Umbilical cord (tissue), 2 donors: ENCODE results near the gene BRDT. TPM values are rescaled to one million over a fixed set of nuclear protein-coding genes. Genes with fewer than 3 reads are reported as not detected.
"Not testable (repeated sequence)": the region's sequence is repeated elsewhere in the genome, so short reads cannot be mapped to it uniquely, and the experiment has no call there.

Experiments used
- DNase-seq: peaks from one replicate; pipeline ENCODE4 v3.0.0-alpha.2; 2015; ENCODE audit warnings: low spot score
- total RNA-seq: library from RNA; depleted of rRNA; stranded (reverse); fragments of >200 nt; gene quantifications from one replicate; pipeline ENCODE4 v1.2.3, GENCODE V29; 2014; ENCODE audit warnings: low replicate concordance; ENCODE audit not compliant: insufficient read depth

Gene BRDT
- total RNA-seq, 1 donor from 2014 or later, result not detected

DNA sequence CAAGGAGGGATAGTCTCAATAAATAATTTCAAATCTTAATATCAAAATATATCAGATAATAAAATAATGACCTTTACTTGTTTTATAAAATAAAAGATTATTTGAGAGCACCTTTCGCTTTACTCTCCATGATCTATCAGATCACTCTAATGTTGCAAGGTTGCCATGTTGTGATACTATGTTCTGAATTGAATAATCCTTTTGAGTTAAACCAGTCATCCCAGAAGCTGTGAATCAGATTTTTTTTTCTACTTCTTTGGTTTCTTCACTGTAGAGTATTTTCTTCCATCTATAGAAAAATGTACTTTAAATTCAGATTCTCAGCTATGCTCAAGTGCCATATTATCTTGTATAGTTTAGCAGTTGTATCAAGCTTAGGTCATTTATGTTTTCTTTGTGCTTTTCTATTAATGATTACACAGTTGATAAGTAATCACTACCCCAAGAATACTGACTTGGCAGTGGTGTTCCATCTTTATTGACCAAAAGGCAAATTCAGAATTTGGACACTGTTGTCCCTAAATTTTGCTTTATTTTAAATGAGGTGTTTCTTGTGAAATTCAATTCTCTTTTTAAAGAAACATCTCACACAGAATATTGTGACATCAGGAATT lies 32.9 kb downstream of the BRDT start:
- DNase-seq, result no peak

DNA sequence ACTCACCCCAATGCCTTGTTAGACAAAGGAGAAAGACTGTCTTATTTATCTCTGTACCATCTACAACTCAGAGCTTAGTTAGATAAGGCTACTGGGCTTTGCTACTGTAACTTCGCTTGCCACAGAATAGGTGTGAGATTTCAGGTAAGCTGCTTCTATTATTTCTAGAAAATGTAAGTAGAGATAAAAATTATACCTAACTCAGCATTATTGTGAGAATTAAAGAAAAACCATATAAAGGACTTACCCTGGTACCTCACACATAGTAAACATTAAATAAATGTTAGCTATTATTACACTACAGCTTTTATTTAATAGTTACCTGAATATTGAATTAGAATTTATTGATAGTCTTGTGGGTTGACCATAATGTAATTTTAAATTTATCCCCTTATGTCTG lies 44.1 kb downstream of the BRDT start:
- no peak for DNase-seq

DNA sequence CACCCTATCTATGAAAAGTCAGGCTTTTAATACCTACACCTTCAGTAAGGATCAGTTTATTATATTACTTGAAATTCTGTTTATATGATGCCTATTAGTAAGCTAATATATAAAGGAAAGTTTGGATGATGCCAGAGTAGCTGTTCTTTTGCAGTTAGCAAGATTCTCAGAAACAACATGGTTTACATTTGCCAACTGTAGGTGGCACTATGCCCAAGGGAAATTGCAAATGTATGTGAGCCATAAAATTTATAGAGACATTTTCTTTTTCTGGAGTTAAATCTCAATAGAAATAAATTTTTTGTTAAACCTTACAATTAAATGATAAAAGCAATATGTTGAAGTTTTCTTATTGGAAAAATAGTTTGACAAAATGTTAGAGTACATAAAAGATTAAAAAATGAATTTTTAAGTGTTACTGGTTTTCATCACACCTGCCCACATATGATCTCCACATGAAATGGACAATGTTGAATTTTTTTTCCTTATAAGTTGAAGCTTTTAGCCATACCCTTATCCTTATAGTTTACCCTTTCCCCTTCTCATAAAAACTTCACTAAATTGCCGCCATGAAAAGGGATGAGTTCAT lies 48.5 kb downstream of the BRDT start:
- DNase-seq, result peak; percentile 50

DNA sequence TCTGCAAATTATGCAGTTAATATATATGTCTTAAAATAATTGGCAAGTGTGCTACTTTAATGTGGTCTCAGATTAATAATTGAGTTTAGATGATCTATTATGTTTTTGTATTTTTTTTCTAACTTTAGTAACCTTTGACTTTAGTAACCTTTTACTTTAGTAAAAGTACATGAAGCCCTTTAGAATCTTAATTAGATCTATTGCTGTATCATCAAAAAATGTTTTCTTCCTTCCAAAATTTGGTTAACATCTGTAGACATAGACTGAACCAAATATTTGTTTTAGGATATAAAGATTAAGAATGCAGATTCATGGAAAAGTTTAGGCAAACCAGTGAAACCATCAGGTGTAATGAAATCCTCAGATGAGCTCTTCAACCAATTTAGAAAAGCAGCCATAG lies 54.9 kb downstream of the BRDT start:
- no peak for DNase-seq

DNA sequence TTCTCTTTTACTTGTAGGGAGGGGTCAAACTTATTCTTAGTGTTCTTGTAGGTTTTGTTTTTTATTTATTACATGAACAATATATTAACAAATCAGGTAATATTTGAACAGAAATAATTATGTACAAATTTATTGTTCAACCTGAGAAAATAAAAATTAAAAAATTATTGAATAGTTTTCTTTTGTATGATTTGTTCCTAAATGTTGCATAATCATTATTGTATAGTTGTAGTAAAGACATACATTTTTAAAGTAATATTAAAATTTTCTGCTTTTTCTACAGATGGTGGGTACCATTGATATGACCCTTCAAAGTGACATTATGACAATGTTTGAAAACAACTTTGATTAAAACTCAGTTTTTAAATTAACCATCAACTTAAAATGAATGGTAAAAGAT lies 64.7 kb downstream of the BRDT start:
- DNase-seq, result no peak

DNA sequence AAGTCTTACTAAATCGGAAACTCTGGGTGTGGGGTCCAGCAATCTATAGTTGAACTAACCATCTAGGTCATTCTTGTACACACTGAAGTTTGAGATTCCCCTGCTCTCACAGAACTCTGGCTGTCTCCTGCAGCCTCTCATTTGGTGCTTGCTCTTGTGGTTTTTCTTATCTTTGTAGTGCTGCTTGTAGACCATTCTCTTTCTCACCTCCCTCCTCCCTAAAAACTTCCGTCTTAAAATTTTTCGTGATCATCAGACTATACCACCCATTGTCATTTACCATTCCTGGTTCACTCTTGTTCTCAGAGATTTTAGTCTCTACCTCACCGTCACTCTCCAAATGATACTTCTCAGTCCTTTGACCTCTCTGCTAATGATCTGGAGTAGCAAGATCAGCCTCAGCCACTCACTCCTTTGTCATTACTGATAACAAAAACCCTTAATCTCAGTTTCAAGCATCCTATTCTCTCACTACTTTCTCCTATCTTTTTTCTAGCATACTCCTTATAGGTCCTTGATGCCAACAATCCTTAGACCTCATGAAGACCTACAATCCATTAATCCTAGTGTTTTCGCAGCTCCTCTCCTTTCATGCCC lies 67.6 kb downstream of the BRDT start:
- no peak for DNase-seq

DNA sequence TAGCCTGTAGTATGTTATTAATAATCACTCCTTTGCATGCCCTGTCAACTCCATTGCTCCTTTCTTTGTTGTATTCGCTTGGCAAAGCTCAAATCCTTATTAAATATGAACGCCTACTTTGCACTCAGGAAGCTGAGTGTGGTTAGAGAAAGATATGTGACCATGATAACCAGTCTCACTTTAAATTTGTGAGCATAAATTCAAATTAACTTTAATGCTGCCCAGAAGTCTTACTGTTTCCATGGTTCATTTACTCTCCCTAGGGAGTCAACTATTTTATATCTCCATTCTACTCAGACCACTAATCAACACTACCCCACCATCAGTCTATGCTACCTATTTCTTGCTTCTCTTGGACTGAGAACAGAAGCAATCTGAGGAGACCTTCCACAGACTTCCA lies 68.5 kb downstream of the BRDT start:
- DNase-seq, result no peak

DNA sequence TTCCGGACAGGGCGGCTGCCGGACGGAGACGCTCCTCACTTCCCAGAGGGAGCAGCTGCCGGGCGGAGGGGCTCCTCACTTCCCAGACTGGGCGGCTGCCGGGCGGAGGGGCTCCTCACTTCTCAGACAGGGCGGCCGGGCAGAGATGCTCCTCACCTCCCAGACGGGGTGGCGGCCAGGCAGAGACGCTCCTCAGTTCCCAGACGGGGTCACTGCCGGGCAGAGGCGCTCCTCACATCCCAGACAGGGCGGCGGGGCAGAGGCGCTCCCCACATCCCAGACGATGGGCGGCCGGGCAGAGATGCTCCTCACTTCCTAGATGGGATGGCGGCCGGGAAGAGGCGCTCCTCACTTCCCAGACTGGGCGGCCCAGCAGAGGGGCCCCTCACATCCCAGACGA lies 76.8 kb downstream of the BRDT start:
- not testable (repeated sequence) for DNase-seq

DNA sequence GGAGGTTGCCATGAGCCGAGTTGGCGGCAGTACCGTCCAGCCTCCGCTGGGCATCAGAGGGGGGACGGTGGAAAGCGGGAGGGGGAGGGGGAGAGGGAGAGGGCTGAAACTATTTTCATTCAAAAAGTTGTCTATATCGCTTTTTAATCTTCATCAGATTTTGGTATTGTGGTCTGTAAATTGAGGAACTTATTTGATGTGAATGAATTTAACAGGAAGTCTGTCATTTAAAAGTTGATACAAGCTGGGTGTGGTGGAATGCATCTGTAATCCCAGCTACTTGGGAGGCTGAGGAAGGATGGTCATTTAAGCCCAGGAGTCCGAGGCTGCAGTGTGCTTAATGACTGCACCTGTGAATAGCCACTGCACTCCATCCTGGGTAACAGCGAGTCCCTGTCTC lies 77.6 kb downstream of the BRDT start:
- no peak for DNase-seq

DNA sequence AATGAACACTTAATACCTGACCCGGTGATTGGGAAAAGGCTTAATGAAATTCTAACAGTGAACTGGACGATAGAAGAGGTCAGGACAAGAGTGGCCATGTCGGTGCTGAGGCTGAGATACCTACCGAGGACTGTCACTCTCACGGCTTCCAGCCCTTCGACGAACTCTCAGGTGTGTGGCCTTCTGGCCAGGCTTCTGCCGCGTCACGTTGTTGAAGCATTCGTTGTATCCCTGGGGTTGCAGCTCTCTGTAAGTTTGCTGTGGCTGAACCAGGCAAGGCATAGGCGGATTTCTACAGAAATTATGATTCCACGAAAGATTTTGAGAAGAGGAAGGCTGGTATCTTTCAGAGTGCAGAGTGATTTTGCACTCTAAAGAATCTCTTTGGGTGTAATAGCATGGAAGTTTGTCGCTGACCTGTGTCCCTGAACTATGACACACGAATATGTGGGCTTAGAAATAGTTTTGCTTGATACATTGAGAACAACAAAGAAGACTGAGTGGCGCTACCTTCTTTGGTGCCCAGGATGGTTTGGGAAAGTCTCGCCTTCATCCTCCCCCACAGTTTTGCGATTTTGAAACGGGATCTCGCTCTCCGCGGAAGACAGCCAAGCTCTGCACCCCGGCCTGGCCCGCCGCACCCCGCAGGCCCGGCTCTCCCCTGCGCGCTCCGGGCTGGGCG lies 80.2 kb downstream of the BRDT start:
- DNase-seq, result no peak

DNA sequence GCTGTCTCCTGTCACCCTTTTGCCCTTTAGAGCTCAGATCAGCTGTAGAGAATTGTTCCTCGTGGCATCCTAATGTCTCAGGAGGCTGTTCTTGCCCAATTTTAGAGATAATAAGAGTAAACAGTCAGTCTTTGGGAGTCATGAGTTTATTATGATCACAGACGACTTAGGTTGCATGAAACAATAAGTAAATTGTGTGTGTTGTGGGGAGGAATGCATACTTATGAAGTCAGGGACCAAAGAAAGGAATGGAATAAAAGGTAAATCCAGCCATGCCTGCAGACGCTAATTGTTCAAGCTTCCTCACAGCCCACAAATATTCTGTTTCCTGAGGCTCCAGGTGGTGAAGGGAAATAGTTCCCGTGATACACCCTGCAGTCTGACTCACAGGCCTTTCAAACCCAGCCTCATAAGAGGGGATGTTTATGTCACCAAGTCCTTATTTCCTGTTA lies 81.5 kb downstream of the BRDT start:
- DNase-seq, result no peak

DNA sequence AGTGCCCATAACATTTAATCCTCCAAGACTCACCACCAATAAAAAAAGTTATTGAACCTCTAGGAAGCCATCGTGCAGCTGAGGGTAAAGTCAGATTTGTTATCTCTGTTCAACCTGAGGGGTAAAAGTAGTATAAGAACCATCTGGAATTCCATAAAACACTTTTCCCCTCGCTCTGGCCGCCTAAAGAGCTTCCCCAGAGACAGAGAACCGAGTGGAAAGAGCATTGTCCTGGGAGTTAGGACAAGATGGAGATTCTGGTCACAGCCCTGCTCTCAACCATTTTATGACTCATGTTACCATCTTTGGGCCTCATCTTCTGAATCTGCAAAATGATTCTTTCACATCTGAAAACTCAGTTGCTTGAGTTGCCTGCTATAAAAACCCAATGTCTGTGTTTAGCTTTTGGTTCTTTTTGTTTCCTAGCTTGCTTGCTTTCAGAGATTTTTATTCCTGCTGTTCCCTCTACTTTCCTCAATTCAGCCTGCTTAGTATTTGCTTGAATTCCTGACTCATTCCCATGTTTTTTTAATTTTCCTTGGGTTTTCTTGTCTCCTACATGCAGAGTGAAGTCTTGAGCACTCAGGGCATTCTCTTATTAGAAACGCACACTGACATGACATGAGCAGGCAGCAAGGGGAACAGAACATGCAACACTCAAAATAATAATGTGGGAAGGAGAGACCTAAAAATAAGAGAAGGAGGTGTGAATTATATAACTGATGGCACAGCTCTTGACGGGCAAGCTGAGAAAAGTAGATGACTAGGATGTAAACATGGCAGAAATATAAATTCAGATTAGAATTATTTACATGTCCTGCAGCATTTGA lies 82.3 kb downstream of the BRDT start:
- no peak for DNase-seq

DNA sequence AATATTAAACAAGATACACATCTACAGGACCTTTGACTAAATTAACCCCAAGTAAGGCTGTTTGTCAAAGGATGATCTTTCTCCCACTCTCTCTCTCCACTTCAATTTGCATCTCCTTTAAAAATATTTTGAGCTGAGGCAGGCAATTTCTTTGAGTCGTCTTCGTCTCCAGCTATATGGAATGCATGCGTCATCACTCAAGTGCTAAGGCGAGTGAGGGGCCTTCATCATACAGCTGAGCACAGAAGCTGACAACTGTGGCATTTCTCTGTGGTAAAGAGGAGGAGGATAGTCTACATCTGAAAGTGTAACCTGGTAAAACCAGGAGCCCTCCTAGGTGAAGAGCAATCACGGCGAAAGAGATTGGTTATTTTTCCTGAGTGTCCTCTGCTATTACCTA lies 88.2 kb downstream of the BRDT start:
- peak; percentile 69 for DNase-seq

DNA sequence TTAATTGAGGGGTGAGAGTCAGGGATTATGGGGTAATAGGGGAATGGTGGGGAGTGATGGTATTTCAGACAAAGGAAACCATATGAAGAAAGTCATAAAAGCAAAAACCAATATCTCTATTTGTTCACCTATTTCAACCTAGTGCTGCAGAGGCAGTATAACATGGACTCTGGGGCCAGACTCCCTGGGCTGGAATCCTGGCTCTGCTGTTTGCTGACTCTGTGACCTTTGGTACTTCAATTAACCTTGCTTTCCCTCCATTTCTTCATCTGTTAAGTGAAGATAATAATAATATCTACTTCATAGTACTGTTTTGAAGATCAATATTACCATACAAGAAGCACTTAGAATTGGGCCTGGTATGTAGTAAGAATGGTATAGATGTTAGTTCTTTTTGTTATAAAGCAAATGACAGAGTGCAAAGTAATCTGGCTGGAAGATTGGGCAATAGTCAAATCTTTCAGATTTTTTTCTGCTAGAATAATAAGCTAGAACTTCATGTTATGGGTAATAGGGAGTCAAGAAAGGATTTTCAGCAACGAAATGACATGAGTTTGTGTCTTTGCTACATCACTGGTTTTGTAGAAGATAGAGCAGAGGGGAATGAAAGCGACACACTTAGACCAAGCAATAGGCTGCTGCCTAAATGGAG lies 89.6 kb downstream of the BRDT start:
- no peak for DNase-seq

DNA sequence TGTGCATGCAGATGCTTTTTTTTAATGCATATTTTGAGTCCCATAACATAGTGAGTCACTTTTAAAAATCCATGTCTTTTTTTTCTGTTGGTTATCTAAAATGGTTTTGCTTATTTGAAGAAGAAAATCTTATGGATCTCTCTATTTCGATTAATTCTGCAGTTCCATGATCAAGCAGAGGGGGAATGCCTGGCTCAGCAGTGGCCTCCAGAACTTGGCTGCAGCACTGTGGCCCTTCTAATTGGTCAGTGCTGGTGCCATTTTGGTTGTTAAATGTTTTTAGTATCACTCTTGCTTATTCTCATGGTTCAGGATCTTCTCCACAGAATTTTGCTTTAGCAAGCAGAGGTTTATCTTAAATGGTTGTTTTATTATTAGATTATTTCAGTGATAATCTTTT lies 91.8 kb downstream of the BRDT start:
- DNase-seq, result no peak

DNA sequence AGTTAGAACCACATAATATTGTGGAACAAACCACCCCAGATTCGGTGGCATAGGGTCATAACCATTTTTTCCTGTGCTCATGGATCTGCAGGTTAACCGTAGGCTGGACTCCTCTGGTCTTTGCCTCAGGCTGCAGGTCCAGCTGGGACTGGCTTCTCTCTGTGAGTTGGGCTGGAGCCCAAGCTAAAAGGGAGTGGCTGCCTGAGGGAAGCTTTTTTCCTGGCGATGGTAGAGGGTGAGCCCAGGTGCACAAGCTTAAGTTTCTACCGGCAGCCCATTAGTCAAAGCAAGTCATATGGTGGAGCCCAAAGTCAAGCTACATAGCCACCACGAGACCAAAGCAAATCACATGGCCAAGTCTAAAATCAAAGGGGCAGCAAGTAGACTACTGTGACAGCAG lies 94.4 kb downstream of the BRDT start:
- no peak for DNase-seq

DNA sequence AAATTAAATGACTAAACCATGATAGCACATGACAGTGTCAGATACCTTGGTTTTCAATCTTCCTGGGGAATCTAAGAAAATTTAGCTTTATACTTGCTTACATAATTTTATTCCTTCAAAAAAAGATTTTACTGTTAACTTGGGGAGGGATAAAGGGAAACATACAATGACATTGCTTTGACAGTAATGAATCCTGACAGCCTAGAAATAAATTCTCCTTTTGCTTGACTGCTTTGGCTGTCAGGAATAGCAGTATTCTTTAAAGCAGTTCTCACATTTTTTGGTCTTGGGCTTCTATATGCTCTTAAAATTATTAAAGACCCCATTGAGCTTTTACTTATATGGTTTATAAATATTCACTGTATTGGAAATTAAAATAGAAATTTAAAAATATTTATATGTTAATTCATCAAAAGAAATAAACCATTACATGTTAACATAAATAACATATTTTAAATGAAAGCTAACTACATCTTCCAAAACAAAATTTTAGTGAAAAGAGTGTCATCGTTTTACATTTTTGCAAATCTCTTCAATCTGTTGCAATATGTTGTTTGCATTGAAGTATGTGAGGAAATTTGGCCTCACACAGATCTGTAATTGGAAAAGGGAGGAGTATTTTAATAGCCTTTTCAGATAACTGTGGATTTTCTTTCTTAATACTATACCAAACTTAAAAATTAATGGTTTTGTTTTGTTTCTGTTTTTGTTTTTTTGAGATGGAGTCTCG lies 96.7 kb downstream of the BRDT start:
- DNase-seq, result no peak

DNA sequence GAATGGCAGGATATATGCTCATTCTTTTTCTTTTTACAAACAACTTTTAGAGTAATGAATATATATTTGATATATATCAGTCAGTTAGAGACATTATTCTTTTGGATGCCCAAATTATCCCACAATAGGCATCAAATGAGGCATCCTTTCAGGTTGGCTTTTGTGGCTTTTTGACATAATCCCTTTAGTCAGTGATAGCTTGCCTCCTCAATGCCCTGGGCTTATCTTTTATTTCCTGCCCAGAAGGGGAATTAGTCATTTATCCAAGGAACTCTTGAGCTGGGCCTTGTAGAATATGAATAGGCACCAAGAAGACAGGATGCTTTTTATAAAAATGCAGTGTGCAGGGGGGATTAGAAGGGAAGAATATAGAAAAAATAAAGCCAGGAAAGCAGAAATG lies 102.7 kb downstream of the BRDT start:
- no peak for DNase-seq
